NCI-H187 (cell line): Measurements from ENCODE around the gene NCOR1.

Experiments used
- DNase-seq, 2 experiments: peaks; one replicate each; lab custom pipeline; 2025; lab: John Stamatoyannopoulos, UW

The NCOR1 gene

DNA sequence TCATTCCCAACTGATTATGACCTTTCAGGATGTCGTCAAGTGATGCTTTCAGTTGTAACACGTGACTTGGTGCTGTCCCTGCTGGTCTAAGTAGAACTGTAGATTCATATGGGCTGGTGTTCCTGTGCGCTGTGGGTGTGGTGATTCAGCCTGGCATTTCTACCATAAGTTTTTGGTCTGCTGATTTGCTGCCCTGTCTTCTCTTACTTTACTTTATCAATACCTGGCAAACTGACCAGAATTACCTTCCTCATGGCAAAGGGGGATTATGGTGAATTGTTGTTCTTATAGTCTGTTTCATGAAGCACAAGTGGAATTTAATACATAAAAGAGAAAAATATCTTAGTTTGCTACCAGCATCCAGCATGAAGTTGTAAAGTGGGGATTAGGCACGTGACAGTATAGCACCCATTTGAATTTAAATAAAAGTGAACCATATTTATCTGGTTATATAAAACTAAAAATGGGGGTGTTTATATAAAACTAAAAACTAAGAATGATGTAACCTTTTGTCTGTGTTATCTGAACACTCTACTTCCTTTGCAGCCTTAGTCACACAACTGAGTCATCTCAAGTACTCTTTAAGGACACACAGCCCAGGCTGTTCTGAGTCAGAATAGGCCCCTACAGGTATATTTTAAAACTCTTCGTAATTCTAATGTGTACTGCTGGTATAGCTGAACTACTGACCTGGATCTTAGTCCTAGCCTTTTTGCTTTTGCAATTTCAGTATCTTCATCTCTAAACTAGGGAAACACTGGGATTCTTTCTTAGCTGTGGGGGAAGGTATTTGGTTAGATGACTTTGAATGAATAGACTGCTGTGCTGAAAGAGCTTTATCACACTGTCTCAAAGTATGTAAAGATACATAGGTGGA, 187.4 kb downstream of the NCOR1 start:
- no peak for DNase-seq

GRCh38 chr17:16026895-16027294, 188.4 kb downstream of the NCOR1 start:
- DNase-seq = no peak

DNA sequence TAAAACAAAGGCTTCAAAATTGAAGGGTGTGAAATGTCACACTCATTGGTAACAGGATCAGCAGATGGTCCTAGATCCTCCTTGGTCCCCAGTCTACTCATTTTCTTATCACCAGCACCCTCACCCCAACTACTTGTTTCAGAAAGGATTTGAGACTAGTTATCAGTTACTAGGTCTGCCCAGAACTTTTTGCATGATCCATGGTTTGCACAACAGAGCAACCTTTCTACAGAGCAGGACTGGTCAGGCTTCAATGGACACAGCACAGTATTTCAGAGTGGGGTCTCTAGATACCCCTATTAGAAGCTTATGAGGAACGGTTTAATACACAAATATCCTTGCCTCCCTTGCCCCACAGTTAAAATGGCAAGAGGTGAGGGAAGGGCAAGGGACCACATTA, 190.1 kb downstream of the NCOR1 start:
- no peak for DNase-seq

DNA sequence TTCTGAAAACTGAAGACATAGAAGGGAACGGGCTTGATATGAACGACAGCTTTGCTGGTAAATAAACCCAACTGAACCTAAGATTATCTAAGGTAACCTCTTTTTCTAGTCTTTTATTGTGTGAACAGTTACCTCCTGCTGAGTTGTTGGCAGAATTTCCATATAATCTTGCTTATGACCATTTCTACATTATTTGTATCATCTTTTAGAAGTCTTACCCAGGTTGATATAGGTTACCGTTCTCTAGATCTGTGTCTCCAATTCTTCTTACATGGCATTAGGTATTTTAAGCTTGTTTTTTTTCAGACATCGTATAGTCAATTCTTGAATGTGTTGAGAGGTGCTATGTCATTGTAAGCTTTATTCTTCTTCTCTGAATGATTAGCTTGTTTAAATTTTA, 191.5 kb downstream of the NCOR1 start:
- DNase-seq = no peak

DNA sequence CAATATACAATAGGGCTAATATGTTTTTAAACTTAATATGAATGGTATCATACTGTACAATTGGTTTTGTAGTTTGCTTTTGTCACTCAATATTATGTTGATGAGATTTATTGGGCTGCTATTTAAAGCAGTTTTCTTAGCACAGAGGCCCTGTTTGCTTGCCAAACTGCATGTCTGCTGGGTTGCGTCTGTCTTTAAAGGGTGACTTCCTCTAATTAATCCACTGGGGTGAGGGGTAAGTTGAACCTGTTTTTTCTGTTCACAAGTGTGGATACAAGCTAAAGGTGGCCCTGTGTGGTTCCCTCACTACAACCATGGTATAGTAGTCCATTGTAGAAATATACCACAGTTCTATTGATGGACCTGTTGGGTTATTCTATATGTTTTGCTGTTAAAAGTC, 196.0 kb downstream of the NCOR1 start:
- no peak for DNase-seq

- DNase-seq = no peak
Measured at GRCh38 chr17:16013943-16014407, 201.4 kb downstream of the NCOR1 start.

GRCh38 chr17:16007439-16007838, 207.9 kb downstream of the NCOR1 start:
- DNase-seq = no peak

DNA sequence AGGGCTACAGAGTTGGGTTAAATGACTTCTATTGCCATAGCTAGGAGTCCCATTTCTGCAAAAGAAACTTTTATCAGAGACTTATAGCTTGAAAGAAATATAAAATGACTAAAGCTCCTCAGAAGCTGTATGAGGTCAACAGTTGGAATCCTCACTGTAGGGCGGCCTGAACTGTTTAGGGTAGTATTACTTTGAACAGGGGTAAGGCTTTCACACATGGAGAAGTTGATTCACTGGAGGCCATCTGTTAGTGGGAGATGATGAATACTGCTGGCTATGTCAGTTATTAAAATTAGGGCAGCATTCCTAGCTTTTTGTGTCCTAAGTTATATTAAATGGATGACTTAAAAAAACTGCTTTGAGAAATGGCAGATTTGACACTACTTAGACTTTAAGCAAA, 209.7 kb downstream of the NCOR1 start:
- no peak for DNase-seq

GRCh38 chr17:16003841-16004240, 211.5 kb downstream of the NCOR1 start:
- no peak for DNase-seq

GRCh38 chr17:16002708-16003260, 212.6 kb downstream of the NCOR1 start:
- no peak for DNase-seq

GRCh38 chr17:16001226-16001897, 214.0 kb downstream of the NCOR1 start:
- DNase-seq = no peak

GRCh38 chr17:15999974-16000827, 215.1 kb downstream of the NCOR1 start:
- DNase-seq = no peak

- DNase-seq = peak; percentile 31 to 85
Measured at GRCh38 chr17:15999141-15999973, 216.0 kb downstream of the NCOR1 start, which contains the start of the genes TTC19 and ZSWIM7. TSS of gene TTC19 (plus strand) at chr17:15999824. CDS start at chr17:15999849, 25 bp downstream. TSS of gene ZSWIM7 (minus strand) at chr17:15999704. CDS start at chr17:15999594, 110 bp downstream.

GRCh38 chr17:15998031-15998562, 217.2 kb downstream of the NCOR1 start:
- DNase-seq = no peak

- no peak for DNase-seq
Measured at GRCh38 chr17:15996322-15996721, 219.0 kb downstream of the NCOR1 start.

GRCh38 chr17:15981646-15982580, 233.4 kb downstream of the NCOR1 start:
- no peak for DNase-seq

- no peak for DNase-seq
Measured at GRCh38 chr17:15981208-15981607, 234.1 kb downstream of the NCOR1 start.
